NCI-H82 treated with DMSO at 0.1 percent for 48 hours (cell line): ENCODE measurements around the gene TNNI3K.

ENCODE experiments used
- DNase-seq: peaks from one replicate; lab custom pipeline; 2025; ENCODE audit not compliant: unreplicated experiment; lab: John Stamatoyannopoulos, UW

TNNI3K gene

DNA sequence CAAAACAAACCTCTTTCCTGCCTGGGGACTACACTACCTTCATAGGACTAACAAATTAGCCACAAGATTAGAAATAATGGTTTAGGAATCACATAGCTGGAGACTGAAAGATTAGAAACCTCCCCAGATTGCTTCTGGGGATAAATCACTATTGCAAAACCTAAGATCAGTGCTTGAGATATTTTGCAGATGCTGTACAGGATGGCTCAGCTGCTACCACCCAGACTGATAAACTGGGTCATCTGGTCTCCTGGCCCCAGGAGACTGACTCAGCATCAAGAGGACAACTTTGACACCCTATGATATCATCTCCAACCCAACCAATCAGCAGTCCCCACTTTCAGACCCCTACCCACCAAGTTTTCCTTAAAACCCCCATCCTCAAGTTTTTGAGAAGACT lies 140.2 kb downstream of the TNNI3K start:
- DNase-seq: no peak

DNA sequence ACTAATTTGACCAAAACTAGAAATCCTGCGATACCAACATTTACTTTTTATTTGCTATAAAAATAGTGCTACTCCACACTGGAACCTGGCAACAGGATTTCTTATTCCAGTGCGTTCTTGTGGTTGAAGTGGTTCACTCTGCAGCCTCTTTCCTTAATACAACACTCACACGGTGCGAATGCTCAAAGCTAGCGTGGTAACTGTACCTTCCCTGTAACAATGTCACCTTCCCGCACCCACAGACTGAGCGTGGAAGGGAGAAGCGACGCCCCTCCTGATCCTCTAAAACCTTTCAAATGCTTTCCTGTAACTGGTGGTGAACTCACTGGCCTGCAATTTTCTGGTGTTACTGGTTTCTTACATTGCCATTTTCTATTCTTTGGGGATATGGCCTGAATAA lies 145.1 kb downstream of the TNNI3K start:
- DNase-seq: no peak

DNA sequence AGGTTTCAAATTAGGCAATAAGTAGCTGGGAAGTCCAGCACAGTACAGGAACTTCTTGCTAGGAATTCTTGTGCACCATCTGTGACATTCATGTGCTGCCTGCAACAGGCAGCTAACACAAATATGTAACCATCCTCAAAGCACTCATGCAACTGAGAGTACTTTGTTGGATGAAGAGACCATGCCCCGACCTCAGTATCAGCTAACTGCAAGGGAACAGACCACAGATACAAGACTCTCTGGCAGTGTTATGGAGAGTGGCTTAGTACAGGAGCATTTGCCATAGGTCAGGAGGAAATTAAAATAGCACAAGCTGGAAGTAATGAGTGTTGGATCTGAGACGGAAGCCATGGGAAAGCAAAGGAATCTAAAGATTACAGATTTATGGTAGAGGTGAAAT lies 153.7 kb downstream of the TNNI3K start:
- DNase-seq: no peak

DNA sequence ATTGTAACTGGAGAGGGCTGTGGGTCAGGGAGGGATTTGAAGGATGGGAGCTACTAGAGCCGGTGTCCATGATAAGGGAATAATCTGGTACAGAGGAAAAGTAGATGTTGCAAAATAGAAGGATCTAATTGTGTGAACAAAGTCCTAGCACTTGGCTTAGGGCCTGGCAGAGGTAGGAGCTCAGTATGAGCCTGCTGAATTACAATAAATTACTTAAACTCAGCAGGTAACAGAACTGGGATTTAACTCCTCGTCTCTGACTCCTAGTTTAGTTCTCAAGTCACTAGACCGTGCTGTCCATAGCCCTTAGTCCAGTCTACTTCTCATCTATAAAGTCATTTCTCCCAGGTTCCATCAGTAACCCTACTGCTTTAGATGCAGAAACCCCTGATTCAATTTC lies 157.0 kb downstream of the TNNI3K start:
- DNase-seq: no peak

DNA sequence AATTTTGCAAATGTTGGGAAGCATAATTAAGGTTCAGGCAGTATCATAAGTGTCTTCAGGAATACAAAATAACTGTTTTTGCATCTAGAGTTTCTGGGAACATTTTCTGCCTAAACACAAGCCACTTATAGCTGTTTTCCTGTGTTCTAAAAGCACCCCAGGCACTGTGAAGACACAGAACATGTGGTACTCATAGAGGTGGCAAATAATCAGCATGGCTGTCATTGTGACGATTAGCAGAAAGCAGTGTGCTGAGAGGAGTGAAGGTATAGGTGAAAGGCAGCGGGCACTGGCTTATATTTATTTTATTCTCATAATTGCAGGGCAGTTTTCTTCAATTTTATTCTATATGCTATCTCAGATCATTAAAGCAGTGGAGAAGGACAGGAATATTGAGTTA lies 157.7 kb downstream of the TNNI3K start:
- no peak for DNase-seq

DNA sequence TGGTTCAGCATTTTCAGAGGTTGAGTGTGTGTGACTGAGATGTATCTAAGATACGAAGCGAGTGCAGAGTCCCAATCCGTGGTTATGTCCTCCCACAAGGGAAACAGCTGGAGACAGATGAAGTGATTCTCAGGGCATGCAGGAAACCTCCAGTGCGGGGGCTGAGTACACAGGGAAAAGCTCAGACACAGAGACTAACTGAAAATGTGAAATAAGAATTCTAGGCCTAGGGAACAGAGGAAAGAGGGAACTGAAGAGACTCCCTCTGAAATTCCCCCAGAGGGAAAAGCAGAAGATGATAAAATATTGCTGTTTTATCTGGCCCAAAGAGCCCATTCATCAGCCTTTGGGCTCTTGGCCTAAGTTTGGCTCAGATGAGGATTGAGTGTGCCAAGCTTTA lies 160.4 kb downstream of the TNNI3K start:
- DNase-seq: no peak

DNA sequence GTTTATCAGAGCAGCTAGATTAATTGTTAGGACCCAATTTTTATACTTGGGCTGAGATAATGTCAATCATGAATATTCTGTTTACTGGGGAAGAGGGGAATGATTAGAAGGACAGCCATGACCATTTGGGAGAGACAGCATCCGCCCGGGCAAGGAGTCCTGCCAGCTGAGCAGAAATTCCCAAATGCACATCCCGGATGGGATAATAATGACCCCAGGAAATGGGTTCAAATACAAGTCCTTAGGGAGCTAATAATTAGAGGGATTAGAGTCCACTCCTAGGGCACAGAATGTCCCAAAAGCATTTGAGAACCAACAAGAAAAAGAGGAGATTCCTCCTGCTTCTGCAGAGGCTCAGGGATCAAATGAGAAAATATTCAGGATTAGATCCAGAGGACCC lies 161.3 kb downstream of the TNNI3K start:
- no peak for DNase-seq

DNA sequence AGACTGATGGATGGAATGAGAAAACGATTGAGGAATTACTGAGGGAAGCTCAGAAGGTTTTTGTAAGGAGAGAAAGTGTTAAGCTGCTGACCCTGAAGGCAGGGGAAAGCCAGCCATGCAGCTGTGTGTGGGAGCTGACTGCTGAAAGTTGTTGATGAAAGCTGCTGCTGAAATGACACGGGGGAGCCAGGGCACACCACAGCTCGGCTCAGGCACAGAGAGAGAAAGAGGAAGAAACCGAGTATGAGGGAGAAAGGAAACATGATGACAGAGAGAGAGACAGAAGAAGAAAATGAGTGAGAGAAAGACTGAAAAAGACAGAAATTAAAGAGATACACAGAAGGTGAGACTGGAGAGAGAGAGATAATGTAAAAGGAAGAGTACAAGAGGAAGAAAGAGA lies 161.7 kb downstream of the TNNI3K start:
- no peak for DNase-seq

DNA sequence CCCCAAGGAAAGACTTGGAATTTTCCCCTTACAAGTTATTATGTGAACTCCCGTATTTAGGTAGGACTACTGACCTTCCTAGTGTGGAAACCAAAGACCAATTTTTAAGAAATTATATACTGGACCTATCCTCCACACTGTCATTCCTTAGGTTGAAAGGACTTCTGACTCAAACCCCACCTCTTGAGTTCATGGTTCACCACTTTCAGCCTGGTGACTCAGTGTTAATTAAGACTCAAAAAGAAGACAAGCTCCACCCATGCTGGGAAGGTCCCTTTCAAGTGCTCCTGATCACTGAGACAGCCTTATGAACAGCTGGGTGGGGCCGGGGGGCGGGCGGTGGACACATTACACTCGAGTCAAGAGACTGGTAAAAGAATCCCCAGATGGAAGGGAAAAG lies 164.1 kb downstream of the TNNI3K start:
- DNase-seq: no peak

DNA sequence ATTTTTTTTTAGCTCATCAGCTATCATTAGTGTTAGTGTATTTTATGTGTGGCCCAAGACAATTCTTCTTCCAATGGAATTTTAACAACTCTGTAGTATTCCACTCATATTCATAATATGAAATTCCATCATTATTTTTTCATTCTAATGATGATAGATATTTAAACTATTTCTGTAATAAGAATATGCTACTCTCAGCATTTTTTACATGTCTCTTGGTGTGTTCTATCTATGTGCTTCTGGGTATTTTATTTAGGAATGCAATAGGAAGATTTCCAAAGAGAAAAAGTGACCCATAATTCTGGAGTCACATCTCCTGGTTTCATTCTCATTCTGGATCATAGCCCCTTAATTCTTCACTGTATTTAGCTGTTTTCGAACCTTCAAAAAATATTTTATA lies 167.7 kb downstream of the TNNI3K start:
- DNase-seq: no peak

DNA sequence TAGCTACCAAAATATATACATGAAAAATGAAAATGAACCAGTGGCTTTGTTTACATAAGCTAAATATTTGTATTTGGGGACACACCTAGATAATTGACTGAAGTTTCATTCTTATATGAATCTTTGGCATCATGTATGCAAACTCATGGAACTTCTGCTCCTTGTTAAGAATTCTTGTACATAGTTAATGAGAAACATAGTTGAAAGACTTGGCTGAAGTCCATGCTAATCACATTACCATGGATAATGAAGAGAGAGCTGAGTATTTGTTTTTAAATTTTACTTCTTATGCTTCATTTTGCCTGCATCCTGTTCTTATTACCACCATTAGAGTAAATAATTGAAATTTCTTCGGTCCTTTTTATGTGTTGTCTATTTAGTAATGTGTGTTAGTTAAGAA lies 168.4 kb downstream of the TNNI3K start:
- no peak for DNase-seq

DNA sequence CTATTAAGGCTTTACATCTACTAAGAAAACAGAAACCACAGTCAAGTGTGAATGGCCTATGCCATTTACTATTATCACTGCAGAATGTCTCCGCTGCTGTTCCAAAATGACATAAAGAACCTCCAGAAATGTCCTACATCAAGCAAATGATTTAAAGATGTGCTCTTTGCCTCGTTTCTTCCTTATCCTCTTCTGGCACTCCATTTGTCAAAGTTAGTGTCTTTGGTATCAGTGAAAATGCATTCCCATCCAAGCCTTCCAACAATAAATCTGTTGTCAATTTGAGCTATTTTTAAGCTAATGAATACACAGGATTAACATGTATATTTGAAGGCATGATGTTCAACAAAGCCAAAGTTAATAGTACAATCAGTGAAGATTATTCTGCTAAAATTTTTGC lies 171.6 kb downstream of the TNNI3K start:
- DNase-seq: no peak

DNA sequence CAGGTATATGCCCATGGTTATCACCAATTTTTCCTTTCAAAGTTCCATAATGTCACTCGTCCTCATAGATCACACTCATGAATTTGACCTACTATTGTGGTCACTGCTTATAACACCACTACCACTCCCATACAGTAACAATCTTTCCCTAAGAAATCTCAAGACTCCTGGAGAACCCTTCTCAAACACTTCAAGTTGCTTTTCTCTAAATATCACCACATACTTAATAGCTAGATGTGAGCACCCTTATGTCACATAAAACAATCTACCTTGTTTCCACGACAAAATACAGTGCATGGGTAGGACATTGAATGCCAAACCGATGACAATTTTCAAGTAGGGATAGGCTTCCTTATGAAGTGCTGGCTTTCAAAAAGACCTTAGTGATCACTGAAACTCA lies 172.7 kb downstream of the TNNI3K start:
- DNase-seq: no peak

DNA sequence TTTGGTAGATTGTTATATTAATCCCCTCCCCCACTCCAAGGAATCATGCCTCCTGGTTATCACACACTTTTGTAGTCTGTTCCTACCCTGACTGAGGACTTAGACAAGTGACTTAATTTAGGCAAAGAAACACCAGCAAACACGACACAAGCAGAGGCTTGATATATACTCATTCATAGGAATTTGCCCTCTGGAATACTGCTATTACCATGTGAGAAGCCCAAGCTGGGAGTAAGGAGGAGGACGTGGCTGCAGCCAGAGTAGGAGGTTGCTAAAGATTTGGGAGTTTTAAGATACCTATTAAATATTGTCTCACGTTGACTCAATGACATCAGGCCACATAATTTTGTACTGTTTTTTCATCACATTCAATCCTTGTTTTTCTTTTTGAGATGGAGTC lies 177.1 kb downstream of the TNNI3K start:
- DNase-seq: no peak

DNA sequence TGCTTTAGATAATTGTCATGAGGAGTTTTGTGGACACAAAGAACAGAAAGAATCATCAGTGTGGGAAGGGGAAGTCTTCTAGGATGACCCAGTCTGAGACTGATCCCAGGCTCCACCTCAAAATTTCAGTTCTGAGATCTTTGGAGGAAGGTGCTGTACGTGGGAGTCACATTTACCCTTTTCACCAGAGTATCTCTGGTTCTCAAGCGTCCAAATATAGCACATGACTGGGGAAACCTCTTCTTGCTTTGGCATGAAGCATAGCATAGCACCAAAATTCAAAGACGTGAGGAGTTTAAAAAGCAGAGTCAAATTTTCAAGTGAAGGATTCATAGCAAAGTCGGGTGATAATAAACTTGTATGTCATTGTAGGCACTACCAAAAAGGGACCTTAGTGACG lies 180.7 kb downstream of the TNNI3K start:
- no peak for DNase-seq

DNA sequence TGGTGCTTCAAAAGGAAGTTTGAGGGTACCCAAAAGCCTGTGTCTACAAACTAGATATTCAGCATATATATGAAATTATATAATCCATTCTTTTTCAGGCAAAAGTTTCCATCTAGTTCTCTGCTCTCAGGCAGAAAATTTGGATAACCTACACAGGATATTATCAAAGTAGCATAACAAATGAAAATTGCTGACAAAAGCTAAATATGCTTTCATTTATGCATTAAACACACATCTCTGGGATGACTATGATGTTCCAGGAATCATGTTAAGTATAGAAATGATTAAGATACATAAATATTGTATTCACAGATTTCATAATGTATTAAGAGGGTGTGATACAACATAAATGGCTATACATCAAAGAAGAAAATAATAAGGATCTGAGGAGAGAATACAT lies 184.4 kb downstream of the TNNI3K start:
- no peak for DNase-seq

DNA sequence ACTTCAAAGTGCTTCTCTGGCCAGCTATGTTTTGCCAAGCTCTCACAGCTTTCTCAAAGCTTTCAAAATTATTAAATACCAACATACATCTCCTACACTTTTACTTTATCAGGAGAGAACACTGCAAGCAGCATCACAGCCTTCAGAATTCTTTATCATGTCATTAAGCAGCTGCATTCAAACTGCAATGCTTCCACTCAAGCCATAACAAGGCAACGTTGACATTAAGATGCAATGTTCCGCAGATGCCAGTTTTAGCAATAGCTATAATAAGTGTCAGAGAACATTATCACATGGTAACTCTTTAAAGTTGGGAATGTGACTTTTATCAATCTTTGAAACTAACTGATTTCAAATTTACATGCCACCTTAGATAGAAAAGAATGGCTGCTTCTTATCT lies 185.3 kb downstream of the TNNI3K start:
- no peak for DNase-seq

DNA sequence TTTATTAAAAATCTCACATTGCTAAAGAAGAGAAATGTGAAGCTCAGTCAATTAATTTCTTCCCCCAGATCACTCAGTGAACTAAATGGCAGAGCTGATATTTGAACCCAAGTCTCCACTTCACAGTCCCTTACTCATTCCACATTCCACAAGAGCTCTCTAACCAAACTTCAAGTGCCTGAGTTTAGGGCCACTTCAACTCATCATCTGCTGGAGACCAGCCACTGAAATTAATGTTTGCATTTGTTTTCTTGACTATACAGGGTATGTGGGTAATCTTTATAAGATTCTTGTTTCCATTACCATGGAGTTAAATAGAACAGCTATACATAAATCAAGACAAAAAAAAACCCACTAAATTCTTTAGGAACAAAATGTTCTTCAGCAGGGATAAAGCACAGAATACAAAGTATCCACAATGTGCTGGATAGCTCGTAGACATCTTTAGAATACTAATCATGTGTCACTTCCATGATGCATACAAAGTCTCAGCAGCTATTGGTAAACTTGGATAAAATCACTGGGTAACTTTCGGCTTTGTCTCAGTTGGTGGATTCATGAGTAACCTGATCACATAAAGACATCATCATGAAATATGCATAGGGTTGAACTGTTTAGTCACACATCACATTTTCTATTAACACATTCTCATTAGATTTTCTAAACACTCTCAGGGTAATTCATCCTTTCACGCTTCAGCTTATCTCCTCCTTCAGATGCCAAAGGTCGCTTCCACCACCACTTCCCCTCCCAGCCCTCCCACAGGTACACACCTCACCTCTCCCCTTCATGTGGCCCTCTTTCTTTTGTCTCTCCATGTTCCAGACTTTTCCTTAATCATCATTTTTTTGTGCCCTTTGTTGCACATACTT lies 187.5 kb downstream of the TNNI3K start:
- DNase-seq: no peak

DNA sequence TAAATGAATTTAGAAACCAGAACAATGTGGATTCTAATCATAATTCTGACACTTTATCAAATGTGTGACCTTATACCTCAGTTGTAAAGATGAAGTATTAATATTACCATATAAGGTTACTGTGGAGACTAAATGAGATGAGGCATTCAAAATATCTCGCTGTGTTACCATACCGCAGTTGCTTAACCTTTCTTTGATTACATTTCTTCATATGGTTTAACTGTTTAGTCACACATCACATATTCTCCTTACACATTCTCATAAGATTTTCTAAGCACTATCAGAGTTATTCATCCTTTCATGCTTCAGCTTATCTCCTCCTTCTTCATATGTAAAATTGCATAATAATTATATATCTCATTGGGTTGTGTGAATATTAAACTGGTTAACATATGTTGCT lies 188.3 kb downstream of the TNNI3K start:
- DNase-seq: no peak

DNA sequence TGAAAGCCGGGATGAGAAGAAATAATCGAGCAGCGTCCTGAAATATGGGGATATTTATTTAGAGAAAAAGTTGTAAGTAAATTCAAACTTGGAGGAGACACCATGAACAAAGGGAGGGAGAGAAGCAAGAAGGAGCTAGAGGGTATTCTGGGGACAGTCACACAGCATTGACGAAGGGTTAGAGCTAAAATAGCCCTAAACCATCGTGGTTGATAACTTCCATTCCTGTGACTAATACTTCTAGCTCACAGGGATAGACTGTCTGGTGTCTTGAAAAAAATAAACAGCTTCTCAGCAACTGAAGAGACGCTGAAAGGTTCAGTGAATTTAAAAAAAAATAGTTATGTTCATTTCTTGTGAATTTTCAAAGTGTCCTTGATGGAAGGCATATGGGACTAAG lies 190.5 kb downstream of the TNNI3K start:
- DNase-seq: no peak

DNA sequence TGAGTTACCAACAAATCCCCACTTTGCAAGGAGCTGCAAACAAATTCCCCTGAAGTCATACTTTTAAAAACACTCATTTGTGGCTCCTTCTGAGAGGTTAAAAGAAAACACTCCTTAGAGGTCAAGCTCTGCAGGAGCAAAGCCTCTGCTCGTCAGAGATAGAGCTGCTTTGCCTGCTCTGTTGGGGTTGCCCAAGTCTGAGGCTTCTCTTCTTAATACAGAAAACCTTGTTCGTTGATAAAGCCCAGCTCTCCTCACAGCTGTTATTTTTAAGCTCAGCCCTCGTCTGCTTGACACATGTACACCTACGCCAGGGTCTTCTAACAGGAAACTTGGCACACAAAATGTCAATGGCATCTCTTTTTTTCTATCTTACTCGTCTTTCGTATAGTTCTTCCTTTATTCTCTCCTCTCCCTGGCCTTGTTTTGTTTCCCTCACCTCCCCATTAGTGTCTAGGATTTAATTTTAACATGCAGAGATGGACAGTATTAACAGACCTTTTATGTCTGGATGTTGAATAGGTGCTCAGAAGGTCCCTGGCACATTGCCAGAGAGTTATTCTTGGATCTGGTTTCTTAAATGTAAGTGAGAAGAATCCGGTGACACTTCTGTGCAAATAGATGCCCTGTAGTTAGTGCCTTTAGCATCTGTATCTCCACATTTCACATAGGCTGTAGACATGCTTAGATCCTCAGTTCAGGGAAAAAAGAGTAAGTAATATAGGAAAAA lies 191.2 kb downstream of the TNNI3K start:
- peak; percentile 48 for DNase-seq

DNA sequence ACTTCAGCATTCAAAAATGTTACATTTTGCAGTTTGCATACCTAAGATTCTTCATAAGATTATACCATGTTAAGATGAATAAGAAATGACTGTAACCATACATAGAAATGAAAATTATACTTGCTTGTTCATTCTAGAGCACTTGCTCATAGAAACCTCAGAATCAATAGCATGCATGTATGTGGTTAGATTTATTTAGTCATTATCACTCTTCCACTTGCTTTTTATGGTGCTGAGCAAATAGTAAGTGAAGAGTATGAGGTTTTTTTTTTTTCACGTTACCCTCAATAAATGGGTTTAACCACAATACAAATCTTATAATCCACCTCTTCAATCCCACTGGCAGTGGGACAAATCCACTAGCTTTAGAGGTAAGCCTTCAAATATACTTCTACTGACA lies 192.5 kb downstream of the TNNI3K start:
- no peak for DNase-seq

DNA sequence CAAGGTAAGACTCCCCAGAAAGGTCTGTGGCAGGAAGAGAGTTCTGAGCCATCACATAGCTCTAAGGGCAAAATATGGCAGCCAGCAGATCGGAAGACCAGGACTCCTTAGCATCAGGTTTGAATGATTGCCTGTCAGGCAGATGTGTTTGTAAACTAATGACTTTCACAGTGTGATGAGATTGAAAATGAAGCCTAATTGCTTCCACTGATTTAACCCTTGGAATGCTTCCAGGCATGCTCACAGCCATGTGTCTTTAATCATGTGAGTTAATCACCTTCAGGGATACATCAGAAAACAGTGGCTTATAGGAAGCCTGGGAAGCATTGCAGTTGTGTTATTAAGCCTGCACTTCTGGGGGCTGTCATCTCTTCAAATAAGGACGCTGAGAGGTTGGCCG lies 194.4 kb downstream of the TNNI3K start:
- peak; percentile 75 for DNase-seq
